HepG2 (cell line): ENCODE data around the gene MAMSTR. TPM values are rescaled to one million over a fixed set of nuclear protein-coding genes. Genes with fewer than 3 reads are reported as not detected.

Experiments
- ARID2 ChIP-seq: sonication (generic); formaldehyde crosslinking; IDR thresholded peaks from 2 replicates; pipeline ENCODE4 v1.8.1; 2022; ENCODE audit warnings: mild to moderate bottlenecking, missing genetic modification reagents, borderline replicate concordance
- BCL3 ChIP-seq: sonication (generic); formaldehyde crosslinking; IDR thresholded peaks from 2 replicates; pipeline ENCODE4 v1.5.1; 2020; ENCODE audit warnings: mild to moderate bottlenecking, missing genetic modification reagents, moderate library complexity
- BORCS8-MEF2B ChIP-seq: sonication (generic); formaldehyde crosslinking; IDR thresholded peaks from 2 replicates; pipeline ENCODE4 v1.8.0; 2022; ENCODE audit warnings: mild to moderate bottlenecking, missing genetic modification reagents
- BRD4 ChIP-seq: sonication (generic); formaldehyde crosslinking; IDR thresholded peaks from 2 replicates; pipeline ENCODE4 v1.4.0; 2020; ENCODE audit warnings: missing genetic modification reagents
- CEBPB ChIP-seq: IDR thresholded peaks from 2 replicates; pipeline ENCODE4 v1.6.1; 2011; ENCODE audit warnings: low read depth, low read length, improper control_type of control experiment, borderline replicate concordance
- EED ChIP-seq: sonication (generic); formaldehyde crosslinking; IDR thresholded peaks from 2 replicates; pipeline ENCODE4 v1.5.0; 2020; ENCODE audit warnings: mild to moderate bottlenecking, missing genetic modification reagents
- ELF1 ChIP-seq: sonication (generic); formaldehyde crosslinking; IDR thresholded peaks from 2 replicates; pipeline ENCODE4 v1.4.0; 2020; ENCODE audit warnings: missing genetic modification reagents
- GABPB1 ChIP-seq: IDR thresholded peaks from 2 replicates; pipeline ENCODE4 v1.6.1; 2016; ENCODE audit warnings: mild to moderate bottlenecking, missing genetic modification reagents, moderate library complexity, missing compliant biosample characterization
- KLF11 ChIP-seq: IDR thresholded peaks from 2 replicates; pipeline ENCODE4 v1.6.1; 2016; ENCODE audit warnings: missing compliant biosample characterization
- MXD1 ChIP-seq: sonication (generic); formaldehyde crosslinking; IDR thresholded peaks from 2 replicates; pipeline ENCODE4 v1.4.0; 2020; ENCODE audit warnings: mild to moderate bottlenecking, missing genetic modification reagents
- RBFOX2 ChIP-seq: fragments of 200-400 bp; formaldehyde crosslinking; IDR thresholded peaks from 2 replicates; pipeline ENCODE4 v1.6.1; 2017; ENCODE audit warnings: low read depth, mild to moderate bottlenecking, low read length
- THAP11 ChIP-seq: IDR thresholded peaks from 2 replicates; pipeline ENCODE4 v1.6.1; 2016; ENCODE audit warnings: missing biosample characterization, missing genetic modification reagents
- THAP8 ChIP-seq: sonication (generic); formaldehyde crosslinking; IDR thresholded peaks from 2 replicates; pipeline ENCODE4 v1.5.1; 2020; ENCODE audit warnings: missing genetic modification reagents, mild to moderate bottlenecking, borderline replicate concordance
- U2AF1 ChIP-seq: fragments of 200-400 bp; formaldehyde crosslinking; optimal IDR thresholded peaks from 2 replicates; pipeline ENCODE3; 2017; ENCODE audit warnings: mild to moderate bottlenecking, low read depth, low read length
- ZNF335 ChIP-seq: sonication (generic); formaldehyde crosslinking; IDR thresholded peaks from 2 replicates; pipeline ENCODE4 v1.4.0; 2020; ENCODE audit warnings: missing genetic modification reagents
- ZNF350 ChIP-seq: sonication (generic); formaldehyde crosslinking; IDR thresholded peaks from 2 replicates; pipeline ENCODE4 v1.4.0; 2020; ENCODE audit warnings: mild to moderate bottlenecking, low read depth, missing genetic modification reagents, borderline replicate concordance
- ZNF598 ChIP-seq: sonication (generic); formaldehyde crosslinking; IDR thresholded peaks from 2 replicates; pipeline ENCODE4 v1.5.1; 2020; ENCODE audit warnings: mild to moderate bottlenecking, missing genetic modification reagents, borderline replicate concordance
- ZNF687 ChIP-seq: sonication (generic); formaldehyde crosslinking; IDR thresholded peaks from 2 replicates; pipeline ENCODE4 v1.5.1; 2020; ENCODE audit warnings: mild to moderate bottlenecking, missing genetic modification reagents, moderate library complexity
- ZNF710 ChIP-seq: sonication (generic); formaldehyde crosslinking; IDR thresholded peaks from 2 replicates; pipeline ENCODE4 v1.5.0; 2020; ENCODE audit warnings: mild to moderate bottlenecking, missing genetic modification reagents, borderline replicate concordance
- ZNF776 ChIP-seq: sonication (generic); formaldehyde crosslinking; IDR thresholded peaks from 2 replicates; pipeline ENCODE4 v1.4.0; 2020; ENCODE audit warnings: mild to moderate bottlenecking, missing genetic modification reagents
- polyA plus RNA-seq, 8 experiments: library from polyadenylated mRNA; depleted of rRNA in 3 of 8; stranded (reverse) in 7 of 8; unstranded in 1 of 8; fragments of >200 nt; fragmentation: Illumina TruSeq in 4 of 8; extraction: Trizol in 4 of 8; gene quantifications; 2 replicates each; pipeline versions ENCODE4 v1.2.1 to v1.2.3, GENCODE V29; 2011 to 2016; ENCODE audit warnings: low read depth in 4 of 8, missing spikeins in 1 of 8, mixed read lengths in 1 of 8; ENCODE audit not compliant: insufficient read depth in 1 of 8
- total RNA-seq, 5 experiments: library from RNA; depleted of rRNA; stranded (reverse); fragments of >200 nt; fragmentation: Illumina TruSeq; extraction: Trizol; gene quantifications; 2 replicates each; pipeline ENCODE4 v1.2.3, GENCODE V29; 2016; ENCODE audit warnings: low read depth in 1 of 5

MAMSTR gene
- total and polyA plus RNA-seq, 2 of the 13 experiments (the other 11 are each of a cell fraction or from before 2014, with no cell fraction given): 2.2 to 2.4 TPM

- TF ChIP-seq BCL3: no peak
- peak; percentile 35; the same call in 1 of the 2 replicates for TF ChIP-seq THAP11 (CRISPR knock-in tag)
- no peak for TF ChIP-seq BRD4 (CRISPR knock-in tag)
- no peak for TF ChIP-seq ZNF598 (CRISPR knock-in tag)
- peak; percentile 4; the same call in 1 of the 2 replicates for TF ChIP-seq ZNF687
- 0 out of 2 replicates have a peak, but pooled peaks have one; percentile 19 for TF ChIP-seq ARID2
- TF ChIP-seq GABPB1 (CRISPR knock-in tag): peak; percentile 75
- TF ChIP-seq U2AF1: no peak
- TF ChIP-seq ZNF350: peak; percentile 23; the same call in 1 of the 2 replicates
- TF ChIP-seq BORCS8-MEF2B (CRISPR knock-in tag): 0 out of 2 replicates have a peak, but pooled peaks have one; percentile 24
- TF ChIP-seq EED (CRISPR knock-in tag): 0 out of 2 replicates have a peak, but pooled peaks have one; percentile 54
- 0 out of 2 replicates have a peak, but pooled peaks have one; percentile 20 for TF ChIP-seq MXD1 (CRISPR knock-in tag)
- TF ChIP-seq ZNF710 (CRISPR knock-in tag): no peak
- TF ChIP-seq THAP8 (CRISPR knock-in tag): no peak
- TF ChIP-seq KLF11 (CRISPR knock-in tag): no peak
- TF ChIP-seq ELF1 (CRISPR knock-in tag): peak; percentile 32; the same call in 1 of the 2 replicates
- TF ChIP-seq ZNF335 (CRISPR knock-in tag): no peak
- TF ChIP-seq CEBPB: no peak
- TF ChIP-seq ZNF776 (CRISPR knock-in tag): 0 out of 2 replicates have a peak, but pooled peaks have one; percentile 17
- TF ChIP-seq RBFOX2: no peak
Observed at GRCh38 chr19:48741129-48741999, 21.8 kb upstream of the MAMSTR start (continued).
